ENCODE data around the gene DNAH14.

DNA sequence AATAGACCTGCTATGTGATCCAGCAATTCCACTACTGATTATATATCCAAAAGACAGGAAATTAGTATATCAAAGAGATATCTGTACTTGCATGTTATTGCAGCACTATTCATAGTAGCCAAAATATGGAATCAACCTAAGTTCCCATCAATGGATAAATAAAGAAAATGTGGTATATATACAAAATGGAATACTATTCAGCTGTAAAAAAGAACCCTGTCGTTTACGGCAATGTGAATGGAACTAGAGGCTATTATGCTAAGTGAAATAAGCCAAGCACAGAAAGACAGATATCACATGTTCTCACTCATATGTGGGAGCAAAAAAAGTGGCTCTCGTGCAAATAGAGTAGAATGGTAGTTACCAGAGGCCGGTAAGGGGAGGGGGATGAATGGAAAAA lies 9.2 kb downstream of the DNAH14 start:
- no peak for TF ChIP-seq ELK1 (IDR thresholded peaks at IDR 0.05; ENCODE audit: low read depth, low read length)
- no peak for TF ChIP-seq CTCF (IDR thresholded peaks at IDR 0.05)
- no peak for TF ChIP-seq ZFP36 (IDR thresholded peaks at IDR 0.05; ENCODE audit: borderline replicate concordance, partially characterized antibody)
- TF ChIP-seq PBX3 (IDR thresholded peaks at IDR 0.05) = no peak
- no peak for TF ChIP-seq HOXA7 (CRISPR knock-in tag; IDR thresholded peaks at IDR 0.05)
- no peak for TF ChIP-seq PHF8 (IDR thresholded peaks at IDR 0.05; ENCODE audit: borderline replicate concordance, low read depth)

Measured in A549 (cell line).